EH (cell line): ENCODE data around the gene AATK.
"Not testable (repeated sequence)": the region's sequence is repeated elsewhere in the genome, so short reads cannot be mapped to it uniquely, and the experiment has no call there.

Experiments
- DNase-seq: peaks from one replicate; pipeline ENCODE4 v3.0.0-alpha.2; 2015; ENCODE audit warnings: low read depth

AATK gene

DNA sequence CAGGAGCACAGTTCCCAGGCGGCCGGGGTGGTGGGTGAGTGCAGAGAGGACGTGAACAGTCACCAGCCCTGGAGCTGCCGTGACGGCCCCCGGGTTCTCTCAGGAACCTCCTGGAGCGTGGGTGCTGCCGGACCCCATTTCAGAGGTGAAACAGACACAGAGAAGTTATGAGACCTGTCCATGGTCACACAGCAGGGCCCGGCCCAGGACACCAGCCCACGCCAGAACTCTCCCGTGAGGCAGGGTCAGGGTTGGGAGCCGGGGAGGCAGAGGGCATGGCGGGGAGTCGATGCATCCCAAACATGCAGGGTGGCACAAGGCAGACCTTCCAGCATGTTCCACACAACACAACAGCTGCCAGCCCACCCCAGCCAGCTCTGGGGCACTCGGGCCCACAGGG lies 4.5 kb downstream of the AATK start:
- no peak for DNase-seq

DNA sequence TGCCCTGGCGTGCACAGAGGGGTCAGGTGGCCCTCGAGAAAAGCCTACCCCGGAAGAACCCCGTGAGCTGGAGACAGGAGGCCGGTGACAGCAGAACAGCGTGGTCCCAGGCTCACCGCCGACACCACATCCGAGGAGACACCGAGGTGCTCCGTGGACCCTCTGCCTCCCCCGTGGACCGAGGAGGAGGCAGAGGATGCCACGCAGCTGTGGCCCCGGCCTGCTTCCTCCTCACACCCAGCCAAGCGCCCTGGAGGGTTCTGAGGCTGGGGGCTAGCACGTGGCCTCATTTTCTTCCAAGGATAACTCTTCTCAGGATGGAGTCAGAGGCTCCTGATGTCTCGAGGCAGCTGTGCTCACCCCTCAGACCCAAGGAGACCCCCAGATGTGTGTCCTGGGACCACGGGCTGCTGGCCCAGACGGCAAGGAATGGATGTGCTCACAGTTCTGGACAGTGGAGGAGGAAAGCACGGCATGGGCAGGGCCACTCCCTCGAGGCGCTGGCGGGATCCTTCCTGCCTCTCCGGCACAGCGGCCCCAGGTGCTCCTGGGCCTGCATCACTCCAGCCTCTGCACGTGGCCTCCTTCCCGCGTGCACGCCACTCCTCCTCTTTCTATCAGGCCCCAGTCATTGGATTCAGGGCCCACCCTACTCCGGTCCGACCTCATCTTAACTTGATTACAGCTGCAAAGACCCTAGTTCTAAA lies 5.1 kb downstream of the AATK start:
- no peak for DNase-seq

DNA sequence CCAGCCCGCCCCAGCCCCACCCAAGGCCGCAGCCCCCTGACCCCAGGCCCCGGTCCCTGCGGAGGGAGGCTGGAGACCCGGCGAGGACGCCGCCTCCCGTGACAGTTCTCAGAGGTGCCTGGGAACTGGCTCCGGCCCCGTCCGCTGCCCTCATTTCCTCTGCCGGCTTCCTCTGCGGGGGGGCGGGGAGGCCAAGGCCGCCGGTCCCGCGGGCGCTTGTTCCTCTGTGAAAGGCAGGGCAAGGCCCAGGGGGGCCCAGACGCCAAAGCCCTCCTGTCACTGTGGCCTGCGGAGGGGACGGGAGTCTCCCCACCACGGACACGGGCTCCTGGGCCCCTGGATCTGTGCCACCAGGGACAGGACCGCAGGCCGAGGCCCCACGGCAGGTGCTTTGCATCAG lies 5.7 kb downstream of the AATK start:
- no peak for DNase-seq

DNA sequence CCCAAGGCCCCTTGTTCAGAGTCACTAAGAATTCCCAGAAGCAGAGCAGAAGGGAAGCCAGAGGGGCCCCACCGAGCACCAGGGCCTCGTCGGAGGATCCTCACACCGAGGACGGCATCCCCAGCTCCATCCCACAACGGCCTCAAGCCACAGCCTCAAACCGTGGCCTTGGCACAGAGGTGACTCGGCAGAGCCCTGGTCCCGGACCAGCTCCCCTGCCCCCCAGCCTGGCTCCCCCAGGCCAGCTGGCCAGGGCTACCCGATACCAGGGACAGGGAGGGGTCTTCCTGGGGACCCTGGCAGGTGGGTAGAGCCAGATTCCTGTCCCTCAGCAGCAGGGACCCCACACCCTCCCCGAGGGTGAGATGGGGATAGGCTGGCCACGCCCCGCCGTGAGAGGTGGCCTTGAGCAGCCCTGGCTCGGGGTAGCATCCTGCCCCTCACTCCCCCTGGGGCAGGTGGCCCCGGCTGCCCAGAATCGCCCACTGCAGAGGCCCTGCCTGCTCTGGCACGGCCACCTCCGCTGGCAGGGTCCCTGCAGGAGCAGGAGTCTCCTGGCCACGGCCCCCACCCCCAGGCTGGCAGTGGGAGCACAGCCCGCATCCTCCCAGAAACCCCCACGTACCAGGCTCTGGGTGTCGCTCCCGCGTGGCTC lies 6.3 kb downstream of the AATK start:
- DNase-seq = no peak

DNA sequence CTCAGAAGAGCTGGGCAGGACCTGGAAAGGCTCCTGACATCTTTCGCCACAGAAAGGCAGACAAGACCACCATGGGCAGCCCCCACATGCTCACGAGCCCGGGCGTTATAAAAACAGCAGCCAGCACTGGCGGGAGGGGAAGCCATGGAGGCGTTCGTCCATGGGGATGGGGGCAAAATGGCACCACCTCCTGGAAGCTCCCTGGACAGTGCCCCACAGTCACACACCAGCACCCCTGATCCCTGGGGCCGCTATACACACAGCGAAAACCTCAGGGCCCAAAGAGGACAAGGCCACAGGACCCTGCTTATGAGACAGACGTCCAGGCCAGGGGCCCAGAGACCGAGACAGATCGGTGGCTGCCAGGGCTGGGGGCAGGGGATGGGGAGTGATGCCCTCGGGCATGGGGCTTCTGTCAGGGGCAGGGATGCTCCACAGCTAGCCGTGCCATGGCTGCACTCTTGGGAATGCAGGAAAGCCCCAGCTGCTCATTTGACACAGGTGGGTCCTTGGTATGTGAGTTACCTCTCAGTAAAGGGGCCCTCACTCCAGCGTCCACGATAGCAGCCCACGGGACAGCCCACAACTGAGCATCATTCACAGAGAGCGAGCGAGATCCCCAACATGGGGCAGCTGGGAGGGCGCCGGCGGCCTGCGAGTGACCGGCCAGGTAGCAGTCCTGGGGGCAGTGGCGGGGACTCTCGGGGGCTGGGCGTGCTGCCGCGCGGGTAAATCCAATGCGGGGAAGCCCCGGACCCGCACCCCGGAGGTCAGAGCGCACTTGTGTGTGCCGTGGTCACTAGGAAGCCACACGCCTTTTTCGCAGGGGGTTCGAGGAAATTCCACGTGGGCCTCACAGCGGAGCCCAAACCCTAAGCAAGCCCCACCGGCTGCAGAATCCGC lies 7.1 kb downstream of the AATK start:
- no peak for DNase-seq

DNA sequence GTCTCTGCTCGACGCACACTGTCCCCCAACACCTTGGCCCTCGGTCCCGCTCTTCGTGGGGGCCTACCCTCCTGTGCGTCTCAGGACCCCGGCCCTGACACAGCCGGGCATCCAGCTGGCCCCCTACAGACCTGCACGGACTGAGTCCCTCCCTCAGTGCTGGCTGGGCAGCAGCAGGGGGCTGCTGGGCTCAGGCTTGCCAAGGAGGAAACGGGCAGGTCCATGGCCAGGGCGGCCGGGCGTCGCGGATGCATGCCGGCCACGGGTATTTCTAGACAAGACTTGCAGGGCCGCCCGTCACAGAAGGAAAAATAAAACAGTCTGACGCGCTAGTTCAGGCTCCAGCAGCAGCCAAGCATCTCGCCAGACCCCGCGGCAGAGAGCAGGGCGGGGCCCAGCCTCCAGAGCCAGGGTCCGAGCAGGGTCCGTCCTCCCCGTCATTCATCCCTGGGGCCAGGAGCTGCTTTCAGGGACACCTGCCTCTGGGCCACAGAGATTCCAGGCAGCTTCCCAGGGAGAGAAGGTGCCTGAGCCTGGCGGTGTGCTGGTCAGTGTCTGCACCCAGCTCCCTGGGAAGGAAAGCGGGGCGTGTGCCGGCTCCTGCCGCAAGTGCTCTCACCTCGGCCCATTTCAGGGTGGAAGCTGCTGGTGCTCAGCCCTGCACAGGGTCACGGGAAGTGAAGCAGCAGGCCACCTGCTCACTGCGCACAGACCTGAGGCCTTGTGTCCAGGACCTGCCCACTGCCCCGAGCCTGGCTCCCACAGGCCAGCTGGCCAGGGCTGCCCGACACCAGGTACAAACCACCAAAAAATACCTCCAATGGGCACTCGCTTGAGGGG lies 8.0 kb downstream of the AATK start:
- DNase-seq = no peak

DNA sequence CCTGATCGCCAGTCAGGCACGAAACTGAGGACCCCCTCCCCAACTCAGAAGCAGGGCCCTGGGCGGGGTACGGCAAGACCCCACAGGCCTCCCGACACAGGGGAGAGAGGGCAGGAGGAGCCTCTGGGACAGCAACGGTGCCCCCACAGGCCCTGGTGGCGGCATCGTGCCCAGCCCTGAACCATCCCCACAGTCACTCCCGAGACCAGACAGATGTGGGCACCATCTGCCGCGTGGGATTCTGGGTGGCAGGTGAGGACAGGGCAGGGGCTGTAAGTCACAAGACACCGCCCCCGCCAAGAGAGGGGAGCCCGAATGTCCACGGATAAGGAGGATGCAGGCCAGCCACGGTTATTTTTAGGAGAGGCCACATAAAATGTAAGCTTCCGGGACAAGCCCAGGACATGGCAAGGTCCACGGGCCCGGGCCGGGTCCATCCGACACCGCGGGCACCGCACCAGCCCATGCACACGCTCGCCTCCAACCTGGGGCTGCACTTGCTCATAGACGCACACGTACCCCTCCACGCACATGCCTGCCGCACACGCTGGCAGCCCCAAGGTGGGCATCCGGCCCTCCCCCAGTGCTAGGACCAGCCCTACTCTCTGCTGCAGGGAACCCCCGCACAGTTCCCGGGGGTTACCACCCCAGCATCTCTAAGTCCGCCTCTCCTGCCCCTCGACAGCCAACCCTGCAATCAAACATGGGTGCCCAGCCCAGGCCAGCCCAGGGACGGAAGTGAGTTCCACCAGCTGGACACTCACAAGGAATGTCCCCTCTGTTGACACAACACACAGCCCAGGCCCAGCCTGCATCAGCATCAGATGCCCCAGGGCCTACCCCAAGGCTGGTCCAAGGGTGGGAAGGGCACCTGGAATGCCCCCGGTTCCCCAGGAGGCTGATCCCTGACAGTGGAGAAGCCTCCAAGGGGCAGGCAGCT lies 8.9 kb downstream of the AATK start:
- no peak for DNase-seq

DNA sequence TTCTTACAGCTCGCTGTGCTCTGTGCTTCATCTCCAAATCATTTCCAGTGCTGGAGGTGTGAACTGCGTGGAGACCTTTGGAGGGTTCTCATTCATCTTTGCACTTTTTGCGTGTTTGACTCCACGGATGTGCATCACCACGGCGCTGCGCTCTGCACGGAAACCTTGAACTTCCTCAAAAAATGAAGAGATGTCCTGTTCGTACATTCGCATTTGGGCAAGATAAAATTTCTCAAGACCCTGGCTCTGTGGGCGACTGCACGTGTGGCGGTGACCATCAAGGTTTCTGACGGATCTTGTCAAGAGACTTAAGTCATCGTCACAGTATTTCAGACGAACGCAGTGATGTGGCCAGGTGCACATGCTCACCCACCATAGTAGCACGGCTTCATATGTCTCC lies 11.1 kb downstream of the AATK start:
- DNase-seq = no peak

DNA sequence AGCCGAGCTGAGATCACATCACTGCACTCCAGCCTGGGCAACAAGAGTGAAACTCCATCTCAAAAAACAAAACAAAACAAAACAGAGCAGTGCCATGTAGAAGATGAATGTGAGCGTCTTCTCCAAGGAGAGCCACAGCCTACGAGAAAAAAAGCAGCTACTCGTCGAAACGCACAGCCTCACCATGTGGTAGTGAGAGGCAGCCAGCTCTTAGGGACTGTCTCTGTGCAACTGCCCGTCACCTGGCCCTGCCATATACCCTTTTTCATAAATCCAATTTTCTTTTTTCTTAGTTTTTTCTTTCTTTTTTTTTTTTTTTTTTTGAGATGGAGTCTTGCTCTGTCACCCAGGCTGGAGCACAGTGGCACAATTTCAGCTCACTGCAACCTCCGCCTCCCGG lies 12.0 kb downstream of the AATK start:
- DNase-seq = not testable (repeated sequence)

DNA sequence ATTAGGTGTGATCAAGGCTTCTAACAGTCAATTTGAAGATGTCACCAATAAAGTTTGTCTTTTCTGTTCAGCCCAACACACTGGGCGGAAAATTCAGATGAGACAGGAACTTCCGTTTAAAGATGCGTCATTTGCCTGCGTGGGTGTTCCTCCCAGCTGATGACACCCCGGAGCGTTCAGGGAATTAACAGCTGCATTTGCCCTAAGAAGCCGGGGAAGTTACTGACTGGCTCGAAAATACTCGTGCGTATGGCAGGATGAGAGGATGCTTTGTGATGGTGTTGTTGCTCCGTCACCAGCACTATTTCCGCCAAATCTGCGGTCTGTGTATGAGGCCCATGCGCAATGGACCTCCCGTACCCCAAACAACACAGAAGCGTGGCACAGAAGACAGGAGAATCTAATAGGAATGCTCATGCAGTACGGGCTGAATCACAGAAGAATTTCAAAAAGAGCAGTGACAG lies 12.6 kb downstream of the AATK start:
- DNase-seq = peak; percentile 16

DNA sequence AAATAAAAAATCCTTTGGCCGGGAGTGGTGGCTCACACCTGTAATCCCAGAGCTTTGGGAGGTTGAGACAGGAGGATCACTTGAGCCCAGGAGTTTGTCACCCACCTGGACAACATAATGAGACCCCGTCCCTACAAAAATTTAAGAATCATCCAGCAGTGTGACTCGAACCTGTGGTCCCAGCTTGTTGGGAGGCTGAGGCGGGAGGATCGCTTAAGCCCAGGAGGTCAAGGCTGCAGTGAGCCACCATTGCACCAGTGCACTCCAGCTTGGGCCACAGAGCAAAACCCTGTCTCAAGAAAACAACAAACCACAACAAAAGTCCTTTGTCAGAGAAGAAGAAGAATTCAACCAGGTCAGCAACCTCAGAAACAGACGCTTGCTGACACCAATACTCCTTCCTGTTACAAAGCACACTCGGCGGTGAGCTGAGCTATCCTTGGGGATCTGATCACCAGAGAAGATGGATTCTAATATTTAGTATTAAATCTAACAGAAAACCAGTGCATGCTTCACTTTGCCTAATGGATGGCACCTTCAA lies 13.7 kb downstream of the AATK start:
- DNase-seq = no peak

DNA sequence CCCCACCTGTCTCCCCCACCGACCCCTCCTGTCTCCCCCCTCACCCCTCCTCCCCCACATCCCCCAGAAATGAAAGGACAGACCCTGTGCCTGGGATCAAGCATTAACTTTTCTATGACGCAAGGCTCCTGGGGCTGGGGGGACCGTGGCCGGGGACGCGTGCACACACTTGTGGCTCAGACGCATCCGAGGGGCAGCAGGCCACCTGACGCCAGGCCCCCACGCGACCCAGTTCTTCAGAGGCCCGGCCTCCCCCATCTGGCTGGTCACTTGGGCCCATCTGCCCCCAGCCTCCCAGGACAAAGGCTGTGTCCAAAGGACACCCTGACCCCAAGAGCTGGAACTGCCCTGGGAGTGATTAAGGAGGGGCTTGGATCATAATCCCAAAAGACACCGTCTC lies 14.7 kb downstream of the AATK start:
- DNase-seq = no peak

DNA sequence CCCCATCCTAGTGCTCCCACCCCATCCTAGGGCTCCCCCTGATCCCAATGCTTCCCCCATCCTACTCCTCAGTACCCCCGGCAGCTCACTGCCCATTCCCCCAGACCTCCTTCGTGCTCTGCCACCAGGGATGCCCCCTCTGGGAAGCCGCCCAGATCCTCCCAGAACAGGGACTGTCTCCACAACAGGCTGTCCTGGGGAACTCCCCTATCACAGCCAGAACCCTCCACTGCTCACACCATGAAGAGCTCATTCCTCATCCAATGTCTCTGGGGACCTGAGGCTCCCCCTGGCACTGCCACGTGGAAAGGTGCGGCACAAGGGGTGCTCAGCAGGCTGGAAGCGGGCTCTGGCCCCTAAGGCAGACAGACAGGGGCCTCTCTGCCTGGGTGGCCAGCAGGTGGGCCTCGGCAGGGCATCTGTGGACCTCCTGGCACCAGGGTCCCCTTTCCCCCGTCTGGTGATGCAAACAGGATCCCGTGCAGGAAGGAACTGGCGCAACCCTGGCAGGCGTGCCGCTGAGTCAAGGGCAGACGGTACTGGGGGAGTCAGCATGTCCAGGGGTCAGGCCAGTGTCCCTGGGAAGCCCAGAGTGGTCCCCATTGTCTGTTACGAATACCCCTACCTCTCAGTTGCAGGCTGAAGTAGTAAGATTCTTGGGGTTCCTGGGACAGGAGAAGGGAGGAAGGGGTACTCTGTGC lies 15.5 kb downstream of the AATK start:
- no peak for DNase-seq

DNA sequence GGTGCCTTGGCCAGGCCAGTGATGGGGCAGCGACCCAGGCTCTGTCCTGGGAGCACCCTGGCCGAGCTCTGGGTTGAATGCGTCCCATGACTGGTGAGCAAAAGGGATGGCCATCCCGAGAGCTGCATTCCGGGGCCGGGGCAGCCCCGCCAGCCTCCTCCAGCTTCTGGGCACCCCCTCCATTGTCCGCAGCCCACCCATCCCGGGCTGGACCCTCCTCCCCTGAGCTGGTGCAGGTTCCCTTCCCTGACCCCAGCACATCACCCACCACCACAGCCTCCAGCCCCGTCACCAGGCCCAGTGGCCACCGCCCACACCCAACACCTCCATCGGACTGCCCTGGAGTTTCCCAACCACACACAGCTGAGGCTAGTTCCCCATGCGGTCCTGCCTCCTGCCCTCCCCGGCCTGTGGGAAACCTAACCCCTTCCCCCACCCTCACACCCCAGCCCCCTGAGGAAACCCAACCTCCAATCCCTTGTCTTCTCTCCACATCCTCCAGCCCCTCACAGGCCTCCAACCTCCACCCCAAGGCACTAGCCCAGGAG lies 17.0 kb downstream of the AATK start:
- DNase-seq = no peak

DNA sequence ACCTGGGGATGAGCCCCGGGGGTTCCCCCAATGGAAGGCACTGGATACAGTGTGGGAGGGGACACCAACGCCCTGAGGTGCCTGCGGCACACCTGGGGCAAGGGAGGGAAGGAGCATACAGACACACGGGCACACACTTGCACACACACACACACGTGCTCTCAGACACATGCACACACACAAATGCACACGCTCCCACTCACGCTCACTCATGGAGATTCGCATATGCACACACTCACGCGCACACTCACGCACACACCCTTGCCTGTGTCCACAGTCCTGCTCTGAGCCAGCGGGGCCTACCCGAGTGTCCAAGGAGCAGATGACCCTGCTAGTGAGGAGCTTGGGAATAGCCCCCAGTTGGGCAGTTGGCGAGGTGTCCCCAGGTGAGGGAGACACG lies 17.4 kb downstream of the AATK start:
- DNase-seq = no peak

DNA sequence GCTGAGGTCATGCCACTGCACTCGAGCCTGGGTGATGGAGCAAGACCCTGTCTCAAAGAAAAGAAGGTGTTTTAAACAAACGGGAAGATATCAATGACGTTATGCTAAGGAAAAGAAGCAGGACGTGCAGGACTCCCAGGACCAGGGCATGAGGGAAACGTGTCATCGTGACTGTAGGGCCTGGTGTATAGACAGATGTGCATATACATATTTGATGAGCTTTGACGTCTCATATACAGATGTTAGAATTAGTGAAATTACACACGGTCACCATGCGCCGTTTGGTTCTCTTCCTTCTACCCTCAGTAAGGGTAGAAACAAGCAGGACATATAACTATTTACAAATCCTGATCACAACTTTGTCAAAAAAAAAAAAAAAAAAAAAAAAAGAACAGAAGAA lies 18.3 kb downstream of the AATK start:
- DNase-seq = no peak

DNA sequence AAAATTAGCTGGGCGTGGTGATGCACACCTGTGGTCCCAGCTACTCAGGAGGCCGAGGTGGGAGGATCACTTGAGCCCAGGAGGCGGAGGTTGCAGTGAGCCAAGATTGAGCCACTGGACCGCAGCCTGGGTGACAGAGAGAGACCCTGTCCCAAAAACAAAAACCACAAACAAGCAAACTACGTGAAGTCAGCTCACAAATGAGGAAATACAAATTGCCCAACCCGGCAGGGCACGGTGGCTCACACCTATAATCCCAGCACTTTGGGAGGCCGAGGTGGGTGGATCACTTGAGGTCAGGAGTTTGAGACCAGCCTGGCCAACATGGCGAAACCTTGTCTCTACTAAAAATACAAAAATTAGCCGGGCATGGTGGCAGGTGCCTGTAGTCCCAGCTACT lies 19.8 kb downstream of the AATK start:
- not testable (repeated sequence) for DNase-seq

DNA sequence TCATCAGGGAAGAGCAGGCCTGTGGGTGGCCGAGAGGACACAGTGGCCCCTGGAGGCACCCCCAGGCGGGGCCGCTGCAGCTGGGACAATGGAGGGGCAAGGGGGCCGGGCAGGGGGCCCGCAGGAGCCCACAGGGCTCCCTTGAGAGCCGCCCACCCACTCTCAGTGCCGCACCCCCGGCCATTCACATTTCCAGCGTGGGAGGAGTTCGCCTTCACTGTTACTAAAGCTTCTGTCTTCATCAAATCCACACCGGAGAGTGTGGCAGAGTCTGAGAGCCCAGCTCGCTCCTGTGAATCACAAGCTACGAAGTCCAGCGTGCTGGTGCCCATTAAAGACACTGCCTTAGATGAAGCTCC lies 21.6 kb downstream of the AATK start:
- DNase-seq = no peak

DNA sequence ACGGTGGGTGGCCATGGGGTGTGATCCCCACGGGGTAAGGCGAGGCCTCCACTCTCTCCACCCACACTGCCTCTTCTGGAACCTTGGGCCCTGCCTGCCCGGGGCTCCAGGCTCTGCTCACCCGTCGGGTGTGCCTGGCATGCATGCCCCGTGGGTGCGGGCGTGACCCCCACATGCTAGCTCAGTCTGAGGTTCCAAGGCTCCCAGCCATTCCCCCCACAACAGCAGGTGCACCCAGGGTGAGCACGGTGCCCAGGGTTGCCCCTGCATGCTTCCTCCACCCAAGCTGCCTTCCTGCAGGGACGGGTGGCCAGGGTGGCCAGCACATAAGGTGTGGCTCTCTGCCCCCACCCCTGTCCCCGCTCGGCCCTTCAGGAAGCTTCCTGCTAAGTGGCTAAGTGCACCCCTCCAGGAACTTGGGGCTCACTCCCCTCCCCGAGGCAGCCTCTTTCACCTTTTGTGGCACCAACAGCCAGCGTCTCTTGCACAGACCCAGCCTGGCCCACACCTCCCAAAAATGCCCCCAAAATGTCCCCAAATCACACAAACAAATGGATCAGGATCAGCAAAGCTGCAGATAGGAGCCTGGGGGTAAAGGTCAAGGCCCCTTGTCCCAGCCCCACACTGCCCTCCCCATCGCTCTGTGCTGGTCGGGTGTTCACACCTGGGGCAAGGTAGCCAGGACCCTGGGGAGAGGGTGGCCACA lies 22.2 kb downstream of the AATK start:
- DNase-seq = no peak
